ENCODE results near the gene ADARB2. TPM values are rescaled to one million over a fixed set of nuclear protein-coding genes. Genes with fewer than 3 reads are reported as not detected.
"Not testable (repeated sequence)": the region's sequence is repeated elsewhere in the genome, so short reads cannot be mapped to it uniquely, and the experiment has no call there.

ADARB2 gene
- total RNA-seq, 1 donor, result 1.1 TPM

DNA sequence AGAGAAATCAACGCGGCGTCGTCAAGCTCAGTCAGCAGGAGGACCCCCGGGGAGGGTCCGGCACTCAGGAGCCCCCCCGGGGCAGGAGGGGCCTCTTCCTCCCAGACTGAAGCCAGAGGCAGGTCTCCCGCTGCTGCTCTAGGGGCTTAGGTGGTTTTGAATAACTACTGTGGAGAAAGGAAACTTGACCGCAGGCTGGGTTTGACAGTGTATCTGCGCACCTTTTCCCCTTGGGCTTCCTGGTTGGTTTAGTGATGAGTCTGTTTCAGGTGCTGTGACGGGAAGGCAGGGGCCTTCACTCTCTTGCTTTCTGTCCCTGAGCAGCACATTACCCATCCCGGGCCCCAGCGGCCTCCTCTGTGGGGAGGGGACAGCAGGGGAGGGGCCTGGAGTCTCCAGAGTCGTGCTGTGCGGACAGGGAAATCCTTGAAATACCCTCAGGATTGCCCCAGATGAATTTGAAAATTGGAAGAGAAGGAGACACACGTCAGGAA, 262.2 kb downstream of the ADARB2 start:
- no peak for DNase-seq (ENCODE audit: low read depth in 2 of 3, low spot score in 2 of 3)

DNA sequence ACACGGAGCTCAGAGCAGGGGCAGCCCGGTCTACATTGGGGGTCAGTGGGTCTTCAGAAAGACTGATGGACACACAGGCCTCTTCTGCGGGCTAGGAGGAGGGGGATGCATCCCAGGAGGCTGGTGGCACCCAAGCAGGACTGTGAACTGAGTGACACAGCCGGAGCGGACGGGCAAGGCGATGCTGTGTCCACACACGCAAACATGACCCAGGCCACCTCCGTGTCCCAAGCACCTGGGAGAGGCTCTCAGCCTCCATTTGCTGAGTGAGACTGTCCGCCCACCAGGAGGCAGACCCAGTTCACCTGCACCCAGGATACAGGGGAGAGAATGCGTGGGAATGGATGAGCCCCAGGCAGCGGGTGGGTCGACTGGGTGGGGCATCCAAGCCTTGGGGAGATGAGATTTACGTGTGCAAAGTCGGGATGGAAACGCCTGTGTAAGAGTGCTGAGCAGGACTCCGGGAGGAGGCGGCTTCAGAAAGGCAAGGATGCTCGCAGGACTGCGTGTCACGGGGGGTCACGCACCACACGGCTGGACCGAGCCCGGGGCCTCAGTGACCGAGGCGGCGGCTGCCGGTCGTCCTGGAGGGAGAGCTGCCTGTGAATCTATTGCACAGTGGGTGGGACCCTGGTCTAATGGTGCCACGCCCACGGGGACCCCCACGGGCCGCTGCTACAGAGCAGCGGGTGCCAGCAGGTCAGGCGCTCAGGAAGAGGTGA, 262.8 kb downstream of the ADARB2 start:
- no peak for DNase-seq (ENCODE audit: low read depth in 2 of 3, low spot score in 2 of 3)

DNA sequence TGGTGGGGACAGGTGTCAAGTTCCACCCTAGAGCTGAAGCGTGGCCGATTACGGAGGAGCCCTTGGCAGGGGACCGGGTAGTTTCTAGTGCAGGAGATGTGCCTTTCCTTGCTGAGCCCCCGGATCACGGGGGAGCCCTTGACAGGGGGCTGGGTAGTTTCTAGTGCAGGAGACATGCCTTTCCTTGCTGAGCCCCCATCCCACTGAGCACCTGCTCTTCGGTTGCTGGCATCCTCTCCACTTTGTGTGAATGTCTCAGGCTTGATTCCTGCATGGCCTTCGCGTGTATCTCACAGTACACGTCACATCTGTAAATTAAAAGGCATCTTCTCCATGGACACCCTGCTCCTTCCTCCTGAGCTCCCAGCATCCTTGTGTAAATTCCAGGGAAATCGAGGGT, 263.5 kb downstream of the ADARB2 start:
- DNase-seq (ENCODE audit: low read depth in 2 of 3, low spot score in 2 of 3), result no peak

DNA sequence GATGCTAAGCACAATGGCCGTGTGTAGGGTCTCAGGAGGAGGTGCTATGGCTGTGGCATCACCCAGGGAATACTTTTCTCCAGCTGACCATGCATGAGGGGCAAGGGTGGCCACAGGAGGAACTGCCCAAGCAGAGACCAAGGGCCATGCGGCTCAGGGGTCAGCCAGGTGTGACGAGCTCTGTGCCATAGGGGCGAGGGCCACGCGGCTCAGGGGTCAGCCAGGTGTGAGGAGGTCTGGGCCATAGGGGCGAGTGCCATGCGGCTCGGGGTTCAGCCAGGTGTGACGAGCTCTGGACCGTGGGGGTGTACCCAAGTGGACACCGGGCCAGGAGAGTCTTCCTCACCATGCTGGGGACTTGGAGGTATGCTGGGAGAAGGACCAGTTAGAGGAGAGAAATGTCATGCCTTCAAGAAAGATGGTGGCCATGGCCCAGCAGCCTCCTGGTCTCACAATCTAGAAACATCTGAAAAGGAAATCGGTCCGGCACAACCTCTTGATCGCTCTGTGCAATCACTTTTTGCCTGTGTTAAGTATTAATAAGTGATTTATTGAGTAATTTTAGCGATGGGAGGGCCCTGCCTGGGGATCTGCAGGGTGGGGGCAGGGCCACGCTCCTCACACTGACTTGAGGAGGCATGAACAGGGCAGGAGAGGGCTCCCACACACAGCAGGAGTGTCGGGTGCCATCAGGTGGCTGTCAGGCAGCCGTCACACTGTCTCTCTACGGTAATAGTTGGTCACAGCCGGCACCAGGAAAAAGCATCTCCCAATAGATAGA, 265.0 kb downstream of the ADARB2 start:
- DNase-seq (ENCODE audit: low read depth in 2 of 3, low spot score in 2 of 3), result no peak

DNA sequence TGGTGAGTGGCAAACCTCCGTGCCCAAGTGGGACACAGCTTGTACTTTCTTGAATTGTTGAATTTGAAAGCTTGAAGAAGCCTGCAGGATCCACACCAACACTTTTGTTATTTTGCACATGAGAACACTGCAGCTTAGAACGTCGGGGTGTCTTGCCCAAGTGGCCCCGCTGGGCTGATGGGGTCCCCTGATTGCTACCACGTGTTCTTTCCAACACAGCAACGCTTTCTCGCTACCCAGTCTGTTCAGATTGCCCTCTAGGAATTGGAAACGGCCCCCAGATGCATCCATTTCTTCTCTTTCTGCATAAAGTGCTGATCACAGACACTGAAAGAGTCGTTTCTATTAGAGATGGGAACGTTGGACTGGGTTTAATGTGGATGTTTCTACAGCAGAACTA, 268.5 kb downstream of the ADARB2 start:
- no peak for DNase-seq (ENCODE audit: low read depth in 2 of 3, low spot score in 2 of 3)

DNA sequence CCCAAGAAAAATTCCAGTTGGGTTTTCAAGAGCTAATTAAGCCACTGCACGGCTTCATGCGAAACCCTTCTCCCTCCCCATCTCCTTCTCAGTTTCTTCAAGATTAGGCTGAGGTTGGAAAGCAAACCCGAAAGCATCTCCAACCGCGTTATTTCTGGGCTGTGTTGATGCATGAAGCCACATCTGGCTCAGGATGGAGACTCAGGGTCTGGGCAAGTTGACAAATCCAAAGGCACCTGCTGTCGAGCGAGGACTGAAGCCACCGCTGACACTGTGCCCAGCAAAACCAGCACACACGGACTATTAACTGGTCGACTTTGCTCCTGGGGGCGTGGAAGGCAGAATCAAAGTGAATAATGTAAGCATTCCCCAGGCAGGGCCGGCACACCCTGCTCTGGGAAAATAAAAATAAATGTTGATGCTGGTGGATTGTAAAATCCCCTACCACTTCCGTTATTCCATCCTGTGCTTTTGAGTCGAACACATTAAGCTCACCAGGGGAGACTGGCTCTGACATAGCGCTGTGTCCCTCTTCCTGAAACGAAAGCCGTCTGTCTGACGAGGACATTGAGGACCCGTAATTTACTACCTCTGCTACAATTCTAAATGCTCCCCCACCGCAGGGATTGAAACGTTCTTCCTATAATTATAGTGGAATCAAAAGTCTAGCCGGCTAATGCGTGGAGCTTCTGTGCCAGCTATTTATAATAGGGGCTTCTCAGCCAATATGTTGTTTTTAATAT, 269.8 kb downstream of the ADARB2 start:
- no peak for DNase-seq (ENCODE audit: low read depth in 2 of 3, low spot score in 2 of 3)

DNA sequence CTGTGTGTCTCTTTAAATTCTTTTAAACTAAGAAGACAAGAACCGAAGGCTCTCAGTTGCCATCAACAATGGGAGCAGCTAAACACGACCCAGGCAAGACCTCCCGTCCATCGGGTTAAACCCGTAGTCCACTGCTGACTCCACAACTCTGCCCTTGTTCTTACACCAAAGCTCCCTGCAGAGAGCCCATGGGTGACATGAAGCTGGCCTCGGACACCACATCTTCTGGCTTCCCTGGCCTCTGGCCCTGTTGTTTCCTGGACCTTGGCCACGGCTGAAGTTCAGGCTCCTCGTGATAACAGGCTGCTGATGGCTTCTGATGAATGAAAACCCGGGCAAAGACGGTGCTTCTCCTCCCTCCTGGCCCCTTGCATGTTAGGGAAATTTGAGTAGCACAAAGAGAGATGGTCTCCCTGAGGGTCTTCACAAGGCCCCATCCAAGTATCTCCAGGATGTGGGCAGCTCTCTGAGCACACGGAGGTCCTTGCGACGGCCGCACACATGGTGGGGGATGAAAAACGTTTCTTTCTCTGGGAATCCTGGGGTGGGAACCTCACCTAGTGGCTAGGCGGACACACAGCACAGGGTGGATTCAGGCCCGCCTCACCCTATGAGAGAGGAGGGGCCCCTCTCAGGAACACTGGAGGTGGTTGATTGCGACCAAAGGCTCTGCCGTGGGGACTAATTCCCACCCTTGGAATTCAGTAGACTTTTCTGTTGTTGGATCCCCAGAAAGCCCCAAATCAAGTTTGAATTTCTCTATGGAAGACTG, 271.1 kb downstream of the ADARB2 start:
- no peak for DNase-seq (ENCODE audit: low read depth in 2 of 3, low spot score in 2 of 3)

DNA sequence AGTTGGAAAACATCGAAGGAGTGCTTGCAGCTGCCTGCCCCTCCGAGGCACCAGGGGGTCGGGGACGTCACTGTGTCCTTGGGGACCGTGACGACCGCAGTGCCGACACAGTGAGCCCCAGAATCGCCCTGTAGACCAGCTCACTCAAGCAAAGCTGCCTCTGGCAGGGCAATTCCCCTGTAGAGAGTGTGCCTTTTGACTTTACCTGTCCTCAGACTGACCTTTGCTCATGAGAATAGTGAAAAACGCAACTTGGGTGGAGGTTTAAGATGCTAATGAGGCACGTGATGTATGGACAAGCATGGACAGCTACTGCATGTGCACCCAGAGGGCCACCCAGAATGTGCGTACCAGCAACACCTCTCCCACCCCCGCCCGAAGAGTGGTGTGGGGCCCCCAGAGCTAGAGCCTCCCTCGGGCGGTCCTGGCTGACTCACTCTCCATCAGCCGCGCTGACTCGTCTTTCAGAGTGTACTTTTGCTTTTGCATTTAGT, 271.9 kb downstream of the ADARB2 start:
- DNase-seq (ENCODE audit: low read depth in 2 of 3, low spot score in 2 of 3), result no peak

DNA sequence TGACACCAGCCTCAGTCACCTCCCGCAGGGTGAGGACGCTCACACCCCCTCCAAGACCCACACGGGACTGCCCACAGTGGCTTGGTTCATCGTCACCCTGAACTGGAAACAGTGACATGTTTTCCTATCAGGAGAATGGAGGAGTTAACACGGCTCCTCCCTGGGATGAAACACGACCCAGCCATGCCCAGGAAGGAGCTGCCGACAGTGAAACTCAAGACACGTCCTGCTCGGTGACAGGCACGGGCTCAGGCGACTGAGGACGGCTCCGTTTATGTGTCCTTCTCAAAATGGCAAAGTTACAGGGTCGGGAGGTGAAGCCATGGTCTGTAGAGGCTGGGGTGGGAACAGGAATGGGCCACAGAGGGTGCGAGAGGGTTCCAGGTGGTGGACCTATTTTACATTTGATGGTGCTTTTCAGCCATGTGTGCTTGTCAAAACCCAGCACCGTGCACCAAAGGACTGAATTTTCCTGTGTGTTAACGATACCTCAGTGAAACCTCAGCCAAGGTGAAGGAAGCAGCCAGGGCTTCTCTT, 272.4 kb downstream of the ADARB2 start:
- no peak for DNase-seq (ENCODE audit: low read depth in 2 of 3, low spot score in 2 of 3)

DNA sequence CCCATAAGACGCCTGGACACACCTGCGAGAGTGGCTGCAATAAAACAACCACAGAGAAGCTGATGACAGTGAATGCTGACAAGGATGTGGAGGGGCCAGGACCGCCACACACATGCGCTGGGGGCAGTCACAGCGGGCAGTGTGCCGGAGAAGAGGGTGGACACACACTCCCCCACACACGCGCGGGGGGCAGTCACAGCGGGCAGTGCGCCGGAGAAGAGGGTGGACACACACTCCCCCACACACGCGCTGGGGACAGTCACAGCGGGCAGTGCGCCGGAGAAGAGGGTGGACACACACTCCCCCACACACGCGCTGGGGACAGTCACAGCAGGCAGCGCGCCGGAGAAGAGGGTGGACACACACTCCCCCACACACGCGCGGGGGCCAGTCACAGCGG, 273.4 kb downstream of the ADARB2 start:
- not testable (repeated sequence) for DNase-seq (ENCODE audit: low read depth in 2 of 3, low spot score in 2 of 3)

DNA sequence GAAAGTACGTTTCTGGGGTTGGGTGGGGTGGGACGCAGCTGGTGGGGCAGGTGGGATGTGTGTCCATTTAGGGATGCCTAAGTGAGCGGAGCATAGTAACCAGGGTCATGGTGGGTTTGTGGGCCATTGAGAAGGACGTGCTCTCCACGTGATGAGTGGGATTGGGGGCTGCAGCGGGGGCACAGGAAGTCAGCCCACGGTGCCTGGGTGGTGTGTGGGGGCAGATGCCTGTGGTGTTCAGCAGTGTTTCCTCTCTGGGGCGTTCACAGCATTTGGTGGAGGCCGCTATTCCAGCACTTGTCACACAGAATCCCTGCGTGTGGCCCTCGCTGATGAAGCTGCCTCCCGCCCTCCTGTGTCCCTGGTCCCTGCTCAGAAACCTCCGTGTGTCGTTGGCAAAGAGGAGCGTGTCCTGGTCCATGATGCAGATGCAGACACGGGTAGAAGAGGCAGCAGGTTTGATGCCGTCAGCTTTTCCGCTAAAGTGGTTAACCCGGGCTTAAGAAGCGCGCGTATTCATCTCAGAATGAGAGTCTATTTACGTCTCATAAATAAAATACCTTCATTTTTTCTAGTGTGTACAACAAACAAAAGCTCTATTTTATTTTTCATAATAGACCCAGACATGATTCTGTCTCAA, 274.2 kb downstream of the ADARB2 start:
- peak in 1 of 3 donors; percentile 4 for DNase-seq (ENCODE audit: low read depth in 2 of 3, low spot score in 2 of 3)

DNA sequence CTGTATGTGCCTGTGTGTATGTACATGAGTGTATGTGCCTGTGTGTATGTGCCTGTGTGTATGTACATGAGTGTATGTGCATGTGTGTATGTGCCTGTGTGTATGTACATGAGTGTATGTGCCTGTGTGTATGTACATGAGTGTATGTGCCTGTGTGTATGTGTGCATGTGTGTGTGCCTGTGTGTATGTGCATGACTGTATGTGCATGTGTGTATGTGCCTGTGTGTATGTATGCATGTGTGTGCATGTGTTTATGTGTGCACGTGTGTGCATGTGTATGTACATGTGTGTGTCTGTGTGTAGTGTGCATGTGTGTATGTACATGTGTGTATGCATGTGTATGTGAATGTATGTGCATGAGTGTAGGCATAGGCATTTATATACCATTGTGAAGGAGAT, 274.8 kb downstream of the ADARB2 start:
- DNase-seq (ENCODE audit: low read depth in 2 of 3, low spot score in 2 of 3), result no peak

DNA sequence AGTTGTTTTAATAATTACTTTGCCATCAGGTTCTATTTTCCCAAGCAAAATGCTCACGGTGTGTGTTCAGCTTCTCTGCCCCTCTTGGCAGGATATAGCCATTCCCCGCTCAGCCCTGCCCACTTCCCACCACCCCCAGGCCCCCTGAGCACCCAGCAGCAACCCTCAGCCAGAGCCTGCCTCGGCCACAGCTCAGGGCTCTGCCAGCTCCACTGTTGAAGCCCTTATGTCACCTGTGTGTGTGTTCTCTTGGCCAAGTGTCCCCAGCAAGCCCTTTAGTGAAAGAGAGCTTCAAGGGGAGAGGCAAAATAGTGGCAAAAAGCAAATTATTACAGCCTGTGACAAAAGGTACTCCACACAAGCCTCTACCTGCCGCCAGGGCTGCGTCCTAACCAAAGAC, 275.3 kb downstream of the ADARB2 start:
- DNase-seq (ENCODE audit: low read depth in 2 of 3, low spot score in 2 of 3), result no peak

DNA sequence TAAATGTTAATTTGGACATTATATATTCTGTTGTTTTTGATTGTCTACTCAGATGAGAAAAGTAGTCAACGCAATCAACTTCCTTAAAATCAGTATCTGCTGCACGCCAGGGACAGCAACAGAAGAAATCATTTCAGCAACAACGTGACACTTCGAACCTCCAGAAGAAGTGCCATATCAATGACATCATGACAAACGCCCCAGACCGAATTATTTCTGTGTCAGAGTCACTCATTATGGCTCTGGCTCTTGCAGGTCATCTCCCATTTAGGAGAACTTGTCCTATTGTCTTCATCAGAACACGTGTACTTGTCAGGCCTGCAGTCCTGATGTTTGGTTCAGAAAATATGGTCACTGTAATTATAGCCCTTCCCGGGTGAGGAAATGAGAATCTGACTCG, 276.3 kb downstream of the ADARB2 start:
- peak in 1 of 3 donors; percentile 11 for DNase-seq (ENCODE audit: low read depth in 2 of 3, low spot score in 2 of 3)

DNA sequence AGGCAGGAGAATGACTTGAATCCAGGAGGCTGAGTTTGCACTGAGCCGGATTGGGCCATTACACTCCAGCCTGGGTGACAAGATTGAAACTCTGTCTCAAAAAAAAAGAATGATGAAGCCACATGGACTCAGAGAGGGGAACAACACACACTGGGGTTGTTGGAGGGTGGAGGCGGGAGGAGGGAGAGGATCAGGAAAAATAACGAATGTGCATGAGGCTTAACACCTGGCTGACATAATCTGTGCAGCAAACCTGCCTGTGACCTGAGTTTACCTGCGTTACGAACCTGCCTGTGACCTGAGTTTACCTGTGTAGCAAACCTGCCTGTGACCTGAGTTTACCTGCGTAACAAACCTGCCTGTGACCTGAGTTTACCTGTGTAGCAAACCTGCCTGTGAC, 277.7 kb downstream of the ADARB2 start:
- DNase-seq (ENCODE audit: low read depth in 2 of 3, low spot score in 2 of 3), result not testable (repeated sequence)

DNA sequence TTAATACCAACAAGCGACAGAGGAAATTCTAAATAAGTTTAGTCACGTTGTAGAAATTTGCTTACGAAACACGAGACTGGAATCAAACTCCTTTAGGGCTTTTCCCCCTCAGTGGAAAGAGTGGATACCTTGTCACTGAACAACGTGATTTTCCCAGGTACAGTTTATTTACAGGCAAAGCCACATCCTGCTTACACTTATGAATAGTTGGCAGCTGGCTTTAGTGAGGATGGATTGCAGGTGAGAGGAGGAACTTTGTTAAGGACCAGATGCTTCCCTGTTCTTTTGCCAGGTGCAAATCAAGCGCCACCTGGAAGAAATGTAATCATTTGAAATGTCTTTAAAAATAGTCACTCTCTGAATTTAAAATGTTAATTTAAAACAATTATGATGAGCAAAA, 282.4 kb downstream of the ADARB2 start:
- no peak for DNase-seq (ENCODE audit: low read depth in 2 of 3, low spot score in 2 of 3)

DNA sequence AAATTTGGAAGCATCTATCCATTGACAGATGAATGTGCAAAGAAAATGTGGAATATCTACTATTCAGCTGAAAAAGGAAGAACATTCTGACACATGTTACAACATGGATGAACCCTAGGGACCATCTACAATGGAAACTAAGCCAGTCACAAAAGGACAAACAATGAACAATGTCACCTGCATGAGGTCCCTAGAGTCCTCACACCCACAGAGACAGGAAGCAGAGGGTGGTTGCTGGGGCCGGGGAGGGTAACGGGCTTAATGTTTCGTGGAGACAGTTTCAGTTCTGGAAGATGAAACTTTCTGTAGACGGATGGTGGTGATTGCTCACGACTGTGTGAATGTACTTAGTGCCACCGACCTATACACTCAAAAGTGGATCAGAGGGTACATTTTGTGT, 282.9 kb downstream of the ADARB2 start:
- peak in 1 of 3 donors; percentile 24 for DNase-seq (ENCODE audit: low read depth in 2 of 3, low spot score in 2 of 3)

DNA sequence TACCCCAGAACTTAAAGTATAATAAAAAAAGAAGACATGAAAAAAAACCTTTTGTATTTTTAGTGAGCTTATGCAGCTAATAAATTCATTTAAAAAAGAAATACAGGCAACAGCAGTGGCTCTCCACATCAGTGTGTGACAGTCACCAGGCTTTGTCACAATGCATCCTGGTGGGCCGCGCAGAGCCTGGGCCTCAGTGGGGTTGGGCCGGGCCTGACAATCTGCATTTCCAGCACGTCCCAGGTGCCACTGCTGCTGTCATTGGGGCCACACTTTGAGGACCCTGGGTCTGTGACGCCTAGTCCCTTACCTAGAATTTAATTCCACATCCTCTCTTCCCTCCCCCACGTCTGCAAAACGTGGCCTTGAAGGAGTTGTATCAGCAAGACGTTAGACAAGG, 284.5 kb downstream of the ADARB2 start:
- DNase-seq (ENCODE audit: low read depth in 2 of 3, low spot score in 2 of 3), result no peak

DNA sequence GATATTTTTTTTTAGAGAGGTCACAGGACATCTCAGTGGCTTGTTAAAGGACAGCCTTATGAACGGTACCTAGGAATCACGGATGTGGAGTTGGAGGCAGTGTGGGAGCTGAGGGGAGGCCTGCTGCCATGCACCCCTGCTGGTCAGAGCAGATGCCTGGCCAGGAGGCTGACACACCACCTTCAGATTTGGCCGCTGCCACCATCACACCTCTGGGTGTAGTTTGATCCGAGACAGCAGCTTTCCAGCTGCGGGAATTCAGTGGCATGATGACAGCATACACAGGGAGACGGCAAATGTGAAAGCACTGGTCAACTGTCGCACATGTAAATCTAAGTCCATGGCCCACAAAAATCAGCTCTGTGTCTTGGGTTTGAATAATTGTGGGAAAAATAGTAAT, 285.4 kb downstream of the ADARB2 start:
- DNase-seq (ENCODE audit: low read depth in 2 of 3, low spot score in 2 of 3), result no peak

Data from hematopoietic multipotent progenitor cell (in vitro differentiated cells).